HG03175 (cell line): ENCODE results near the gene PPP4R2.

Experiments used
- ATAC-seq: cut with Tn5 transposase; IDR thresholded peaks from one replicate; pipeline ENCODE4 v1.9.1; 2021; ENCODE audit warnings: mild to moderate bottlenecking, moderate library complexity; ENCODE audit not compliant: unreplicated experiment

PPP4R2 gene

GRCh38 chr3:73068419-73068818 lies 71.8 kb downstream of the PPP4R2 start:
- ATAC-seq: no peak

- no peak for ATAC-seq
Observed at GRCh38 chr3:73069187-73069586, 72.6 kb downstream of the PPP4R2 start.

- ATAC-seq: no peak
Observed at GRCh38 chr3:73069775-73070444, 73.3 kb downstream of the PPP4R2 start.

GRCh38 chr3:73070675-73071575 lies 74.3 kb downstream of the PPP4R2 start:
- no peak for ATAC-seq

- ATAC-seq: no peak
Observed at GRCh38 chr3:73071952-73072351, 75.3 kb downstream of the PPP4R2 start.

- ATAC-seq: no peak
Observed at GRCh38 chr3:73072634-73073033, 76.0 kb downstream of the PPP4R2 start.

GRCh38 chr3:73073091-73073707 lies 76.6 kb downstream of the PPP4R2 start:
- ATAC-seq: no peak

GRCh38 chr3:73074781-73075180 lies 78.2 kb downstream of the PPP4R2 start:
- ATAC-seq: no peak

GRCh38 chr3:73080216-73080966 lies 83.8 kb downstream of the PPP4R2 start:
- ATAC-seq: no peak

- no peak for ATAC-seq
Observed at GRCh38 chr3:73081140-73081539, 84.5 kb downstream of the PPP4R2 start.

- ATAC-seq: no peak
Observed at GRCh38 chr3:73084170-73084569, 87.6 kb downstream of the PPP4R2 start.

- ATAC-seq: no peak
Observed at GRCh38 chr3:73086071-73086494, 89.5 kb downstream of the PPP4R2 start.

- no peak for ATAC-seq
Observed at GRCh38 chr3:73094129-73094528, 97.5 kb downstream of the PPP4R2 start.

- no peak for ATAC-seq
Observed at GRCh38 chr3:73094951-73095350, 98.3 kb downstream of the PPP4R2 start.

GRCh38 chr3:73096169-73096568 lies 99.6 kb downstream of the PPP4R2 start:
- ATAC-seq: no peak

- no peak for ATAC-seq
Observed at GRCh38 chr3:73098026-73098425, 101.4 kb downstream of the PPP4R2 start.

GRCh38 chr3:73098873-73099272 lies 102.3 kb downstream of the PPP4R2 start:
- ATAC-seq: no peak

GRCh38 chr3:73100741-73101559 lies 104.3 kb downstream of the PPP4R2 start:
- ATAC-seq: peak; percentile 80

- no peak for ATAC-seq
Observed at GRCh38 chr3:73101881-73102280, 105.3 kb downstream of the PPP4R2 start.

- no peak for ATAC-seq
Observed at GRCh38 chr3:73107215-73107614, 110.6 kb downstream of the PPP4R2 start.
